Prostate gland (tissue), 2 donors: ENCODE measurements around the gene GLIS2. TPM values are rescaled to one million over a fixed set of nuclear protein-coding genes. Genes with fewer than 3 reads are reported as not detected.

Source experiments
- DNase-seq: peaks from one replicate; pipeline ENCODE4 v3.0.0-alpha.2; 2019; ENCODE audit warnings: low spot score
- H3K27ac ChIP-seq, 2 donors: fragments of 200-600 bp; sonication (generic); 2 replicates each; pipeline ENCODE4 v1.5.1; 2017 to 2019
- H3K27me3 ChIP-seq: fragments of 200-600 bp; sonication (generic); replicated peaks from 2 replicates; pipeline ENCODE4 v1.5.1; 2019; ENCODE audit not compliant: insufficient read depth
- H3K36me3 ChIP-seq, 2 donors: fragments of 200-600 bp; sonication (generic); 1 replicate in 1 of 2; 2 replicates in 1 of 2; pipeline versions ENCODE4 v1.5.1 to v1.8.1; 2017 to 2019
- H3K4me1 ChIP-seq: fragments of 200-600 bp; sonication (generic); replicated peaks from 2 replicates; pipeline ENCODE4 v1.5.1; 2019
- H3K4me3 ChIP-seq, 2 donors: fragments of 200-600 bp; sonication (generic); 2 replicates each; pipeline ENCODE4 v1.5.1; 2017 to 2019
- H3K9me3 ChIP-seq: fragments of 200-600 bp; sonication (generic); 2 replicates; pipeline ENCODE4 v1.5.1; 2017
- CTCF ChIP-seq, 4 experiments: fragments of 200-600 bp in 2 of 4; fragments of 450-650 bp in 2 of 4; sonication (generic) in 2 of 4; IDR thresholded peaks; 1 replicate in 3 of 4; 2 replicates in 1 of 4; pipeline ENCODE4 v1.5.1; 2016 to 2019; ENCODE audit warnings: antibody characterized with exemption in 4 of 4, mild to moderate bottlenecking in 2 of 4, moderate library complexity in 2 of 4
- POLR2A ChIP-seq: fragments of 450-650 bp; IDR thresholded peaks from one replicate; pipeline ENCODE4 v1.6.1; 2016; ENCODE audit warnings: antibody characterized with exemption, mild to moderate bottlenecking
- POLR2AphosphoS5 ChIP-seq: sonication (generic); formaldehyde crosslinking; IDR thresholded peaks from one replicate; pipeline ENCODE4 v1.6.1; 2017; ENCODE audit warnings: antibody characterized with exemption
- WGBS: methylation state at CpG from one replicate; pipeline ENCODE4 v1.1.5; 2018; 5-methylcytosine and 5-hydroxymethylcytosine counted together
- intact Hi-C: fragments of 100-400 bp; cut with DNase I; formaldehyde crosslinking; loops from one replicate; pipeline ENCODE4 v1.14.2; 2022
- total RNA-seq, 2 donors: library from RNA; depleted of rRNA; stranded (reverse); fragments of >200 nt; gene quantifications; one replicate each; pipeline ENCODE4 v1.1.0, GENCODE V29; 2016

GLIS2 gene
- total RNA-seq, 2 donors from 2014 or later = 3.8 to 10.5 TPM

GRCh38 chr16:4297480-4297879 lies 18.4 kb upstream of the GLIS2 start:
- no peak for TF ChIP-seq CTCF (IDR thresholded peaks at IDR 0.05)
- WGBS = 90% methylated on average over 6 of the region's 6 CpGs
- no peak for DNase-seq
- H3K36me3 ChIP-seq = no peaks in the 10 kb centered on the region
- H3K9me3 ChIP-seq = no peaks in the 10 kb centered on the region
- H3K27ac ChIP-seq = no peak overlapping the region
- no peak overlapping the region for H3K4me3 ChIP-seq
- no peaks in the 10 kb centered on the region for H3K27me3 ChIP-seq
- peaks cover 10% of the 10 kb centered on the region for H3K4me1 ChIP-seq
- intact Hi-C loops = no loop called here

- WGBS = 18% methylated on average over 15 of the region's 15 CpGs
- Histone ChIP-seq H3K4me3 (no peak overlapping the region), H3K9me3 (no peaks in the 10 kb centered on the region), H3K4me1 (peaks cover 5% of the 10 kb centered on the region), H3K27me3 (no peaks in the 10 kb centered on the region), H3K27ac (peak overlapping the region; percentile 15 to 67), H3K36me3 (no peaks in the 10 kb centered on the region)
- DNase-seq = peak; percentile 69
- TF ChIP-seq POLR2A = no peak
- TF ChIP-seq CTCF (IDR thresholded peaks at IDR 0.05) = no peak
- no peak for TF ChIP-seq POLR2AphosphoS5
- intact Hi-C loops = no loop called here
Observed at GRCh38 chr16:4298761-4299522, 16.9 kb upstream of the GLIS2 start.

- no peak for DNase-seq
- no peaks in the 10 kb centered on the region for H3K9me3 ChIP-seq
- H3K4me3 ChIP-seq = no peak overlapping the region
- intact Hi-C loops = no loop called here
- no peak overlapping the region for H3K27ac ChIP-seq
- TF ChIP-seq POLR2AphosphoS5 (no peak), CTCF (IDR thresholded peaks at IDR 0.05) (no peak), POLR2A (no peak)
- WGBS = 97% methylated on average over 4 of the region's 4 CpGs
- H3K36me3 ChIP-seq = no peaks in the 10 kb centered on the region
- H3K4me1 ChIP-seq = no peaks in the 10 kb centered on the region
- no peaks in the 10 kb centered on the region for H3K27me3 ChIP-seq
Observed at GRCh38 chr16:4301177-4301576, 14.7 kb upstream of the GLIS2 start.

GRCh38 chr16:4301968-4302367 lies 13.9 kb upstream of the GLIS2 start:
- H3K36me3 ChIP-seq = no peaks in the 10 kb centered on the region
- no peaks in the 10 kb centered on the region for H3K9me3 ChIP-seq
- no peak overlapping the region for H3K27ac ChIP-seq
- no peak overlapping the region for H3K4me3 ChIP-seq
- WGBS = 96% methylated on average over 6 of the region's 6 CpGs
- TF ChIP-seq POLR2AphosphoS5 = no peak
- TF ChIP-seq CTCF (IDR thresholded peaks at IDR 0.05) = no peak
- TF ChIP-seq POLR2A = no peak
- H3K4me1 ChIP-seq = no peaks in the 10 kb centered on the region
- intact Hi-C loops = no loop called here
- DNase-seq = no peak
- no peaks in the 10 kb centered on the region for H3K27me3 ChIP-seq

- no peaks in the 10 kb centered on the region for H3K4me1 ChIP-seq
- H3K27me3 ChIP-seq = no peaks in the 10 kb centered on the region
- no peak overlapping the region for H3K27ac ChIP-seq
- no peak overlapping the region for H3K4me3 ChIP-seq
- no peak for TF ChIP-seq CTCF (IDR thresholded peaks at IDR 0.05)
- TF ChIP-seq POLR2AphosphoS5 = no peak
- TF ChIP-seq POLR2A = no peak
- no peak for DNase-seq
- intact Hi-C loops = no loop called here
- 71% methylated on average over 13 of the region's 13 CpGs for WGBS
- H3K9me3 ChIP-seq = no peaks in the 10 kb centered on the region
- H3K36me3 ChIP-seq = no peaks in the 10 kb centered on the region
Observed at GRCh38 chr16:4303973-4304372, 11.9 kb upstream of the GLIS2 start.
